PC-3 (cell line): ENCODE measurements around the gene OR51S1. TPM values are rescaled to one million over a fixed set of nuclear protein-coding genes. Genes with fewer than 3 reads are reported as not detected.

Experiments used
- ATAC-seq: fragments of 200-7000 bp; cut with Tn5 transposase; 2 replicates; pipeline ENCODE4 v1.9.1; 2020; ENCODE audit warnings: mild to moderate bottlenecking, moderate library complexity
- BruUV-seq: library from RNA; stranded (reverse); fragments of 400-500 nt; replicated peaks from 2 replicates; lab custom pipeline; 2021; lab: Mats Ljungman, UMichigan
- CTCF ChIA-PET: fragments of 300-600 bp; sonication (Branson Sonifier 250); formaldehyde crosslinking; loops from one replicate; lab custom pipeline; 2022; ENCODE audit warnings: antibody characterized with exemption; lab: Charles Lee
- POLR2A ChIA-PET: fragments of 300-600 bp; sonication (Branson Sonifier 250); formaldehyde crosslinking; loops from one replicate; lab custom pipeline; 2022; ENCODE audit warnings: antibody characterized with exemption; ENCODE audit not compliant: unreplicated experiment; lab: Charles Lee
- DNase-seq: peaks from one replicate; pipeline ENCODE4 v3.0.0-alpha.2; 2015
- H2AFZ ChIP-seq: fragments of 300-600 bp; sonication (generic); 2 replicates; pipeline ENCODE4 v1.6.0; 2016; ENCODE audit warnings: antibody characterized with exemption, low read length
- H3F3A ChIP-seq: fragments of 300-600 bp; sonication (generic); one replicate; pipeline ENCODE4 v1.6.0; 2017; ENCODE audit warnings: antibody characterized with exemption, low read length, control low read depth, mild to moderate bottlenecking; ENCODE audit not compliant: unreplicated experiment
- H3K27ac ChIP-seq: fragments of 300-600 bp; sonication (generic); 2 replicates; pipeline ENCODE4 v1.5.1; 2016; ENCODE audit warnings: mild to moderate bottlenecking, low read length
- H3K27me3 ChIP-seq: fragments of 300-600 bp; sonication (generic); 2 replicates; pipeline ENCODE4 v1.6.1; 2016; ENCODE audit warnings: low read length, mixed read lengths
- H3K36me3 ChIP-seq: fragments of 300-600 bp; sonication (generic); 2 replicates; pipeline ENCODE4 v1.6.1; 2016; ENCODE audit warnings: low read depth, mixed run types, low read length, mixed read lengths
- H3K4me1 ChIP-seq: fragments of 300-600 bp; sonication (generic); 2 replicates; pipeline ENCODE4 v1.5.1; 2016; ENCODE audit warnings: low read length; ENCODE audit not compliant: insufficient read depth
- H3K4me2 ChIP-seq: fragments of 300-600 bp; sonication (generic); 2 replicates; pipeline ENCODE4 v1.6.0; 2016; ENCODE audit warnings: low read length
- H3K4me3 ChIP-seq: fragments of 300-600 bp; sonication (generic); 2 replicates; pipeline ENCODE4 v1.5.1; 2016; ENCODE audit warnings: mild to moderate bottlenecking, low read length, mixed read lengths
- H3K79me2 ChIP-seq: fragments of 300-600 bp; sonication (generic); 2 replicates; pipeline ENCODE4 v1.6.1; 2017; ENCODE audit warnings: low read length, mixed read lengths
- H3K9ac ChIP-seq: fragments of 300-600 bp; sonication (generic); 2 replicates; pipeline ENCODE4 v1.6.0; 2016; ENCODE audit warnings: mild to moderate bottlenecking, low read length
- H3K9me2 ChIP-seq: fragments of 300-600 bp; sonication (generic); replicated peaks from 2 replicates; pipeline ENCODE4 v1.6.1; 2016; ENCODE audit warnings: mixed run types, low read length, mixed read lengths
- H3K9me3 ChIP-seq: fragments of 300-600 bp; sonication (generic); 2 replicates; pipeline ENCODE4 v1.6.1; 2016; ENCODE audit warnings: low read length, mixed read lengths
- H4K20me1 ChIP-seq: fragments of 300-600 bp; sonication (generic); 2 replicates; pipeline ENCODE4 v1.6.1; 2016; ENCODE audit warnings: low read length, mixed read lengths
- CTCF ChIP-seq: fragments of 300-600 bp; sonication (generic); conservative IDR thresholded peaks from 2 replicates; pipeline ENCODE4 v1.5.1; 2017; ENCODE audit warnings: antibody characterized with exemption, low read depth, mild to moderate bottlenecking, low read length
- EZH2 ChIP-seq: fragments of 300-600 bp; sonication (generic); IDR thresholded peaks from one replicate; pipeline ENCODE4 v1.6.1; 2017; ENCODE audit warnings: antibody characterized with exemption, mild to moderate bottlenecking, low read length; ENCODE audit not compliant: unreplicated experiment
- EZH2phosphoT487 ChIP-seq: fragments of 300-600 bp; sonication (generic); IDR thresholded peaks from 2 replicates; pipeline ENCODE4 v1.6.1; 2018; ENCODE audit warnings: mild to moderate bottlenecking, antibody characterized with exemption, low read length, borderline replicate concordance
- intact Hi-C: fragments of 100-400 bp; cut with micrococcal nuclease; formaldehyde crosslinking; loops from 2 replicates; pipeline ENCODE4 v1.9.0; 2023
- total RNA-seq: library from RNA; depleted of rRNA; stranded (reverse); fragments of >200 nt; gene quantifications from 2 replicates; pipeline ENCODE4 v1.2.3, GENCODE V29; 2014

The OR51S1 gene
- total RNA-seq, 1 experiment from 2014 or later = not detected

- TF ChIP-seq EZH2phosphoT487 (no peak), EZH2 (no peak), CTCF (no peak)
- Histone ChIP-seq H3K4me1 (no peaks in the 10 kb centered on the region), H3K4me3 (no peak overlapping the region), H3K4me2 (no peak overlapping the region), H3K9me3 (no peaks in the 10 kb centered on the region), H3K36me3 (no peaks in the 10 kb centered on the region), H3K27ac (no peak overlapping the region), H3K27me3 (no peaks in the 10 kb centered on the region), H3K9ac (no peak overlapping the region), H3F3A (no peaks in the 10 kb centered on the region), H2AFZ (no peak overlapping the region), H3K79me2 (no peaks in the 10 kb centered on the region), H3K9me2 (no peaks in the 10 kb centered on the region), H4K20me1 (no peaks in the 10 kb centered on the region)
- no peak for ATAC-seq
- DNase-seq = no peak
- intact Hi-C loops = no loop called here
- ChIA-PET CTCF (no interaction called here), POLR2A (no interaction called here)
- BruUV-seq = no TSS peak
Measured at GRCh38 chr11:4884361-4884760, 35.4 kb upstream of the OR51S1 start.

GRCh38 chr11:4882543-4882942 is 33.5 kb upstream of the OR51S1 start:
- no peak overlapping the region for H3K4me3 ChIP-seq
- H3F3A ChIP-seq = no peaks in the 10 kb centered on the region
- H3K9ac ChIP-seq = no peak overlapping the region
- H3K27ac ChIP-seq = no peak overlapping the region
- H3K27me3 ChIP-seq = no peaks in the 10 kb centered on the region
- POLR2A ChIA-PET = no interaction called here
- intact Hi-C loops = no loop called here
- no peaks in the 10 kb centered on the region for H3K9me2 ChIP-seq
- H4K20me1 ChIP-seq = no peaks in the 10 kb centered on the region
- no peak overlapping the region for H3K4me2 ChIP-seq
- H2AFZ ChIP-seq = no peak overlapping the region
- DNase-seq = no peak
- TF ChIP-seq EZH2phosphoT487 (no peak), CTCF (no peak)
- no TSS peak for BruUV-seq
- ATAC-seq = no peak
- H3K79me2 ChIP-seq = no peaks in the 10 kb centered on the region
- H3K4me1 ChIP-seq = no peaks in the 10 kb centered on the region
- no peaks in the 10 kb centered on the region for H3K9me3 ChIP-seq
- CTCF ChIA-PET = no interaction called here
- no peaks in the 10 kb centered on the region for H3K36me3 ChIP-seq

GRCh38 chr11:4881860-4882500 is 33.0 kb upstream of the OR51S1 start, which contains the start of gene OR51T1:
OR51T1 (plus strand) TSS chr11:4881900; CDS start chr11:4881900, 0 bp downstream.
- DNase-seq = no peak
- Histone ChIP-seq H3F3A (no peaks in the 10 kb centered on the region), H4K20me1 (no peaks in the 10 kb centered on the region), H3K36me3 (no peaks in the 10 kb centered on the region), H3K27me3 (no peaks in the 10 kb centered on the region), H3K4me2 (no peak within 1 kb of the TSS), H3K79me2 (no peaks in the 10 kb centered on the region), H3K27ac (no peak within 1 kb of the TSS), H3K9me2 (no peaks in the 10 kb centered on the region), H3K9me3 (no peaks in the 10 kb centered on the region), H3K4me1 (no peaks in the 10 kb centered on the region), H2AFZ (no peak within 1 kb of the TSS), H3K4me3 (no peak within 1 kb of the TSS), H3K9ac (no peak within 1 kb of the TSS)
- intact Hi-C loops = no loop called here
- BruUV-seq = no TSS peak
- CTCF ChIA-PET = no interaction called here
- no peak for ATAC-seq
- TF ChIP-seq EZH2 (no peak), CTCF (no peak), EZH2phosphoT487 (no peak)
- POLR2A ChIA-PET = no interaction called here
